HG02588 (cell line): ENCODE data around the gene CORT.
"Not testable (repeated sequence)": the region's sequence is repeated elsewhere in the genome, so short reads cannot be mapped to it uniquely, and the experiment has no call there.

Experiments
- ATAC-seq: cut with Tn5 transposase; IDR thresholded peaks from one replicate; pipeline ENCODE4 v1.9.1; 2021; ENCODE audit warnings: mild to moderate bottlenecking, moderate library complexity; ENCODE audit not compliant: unreplicated experiment

CORT gene, protein sequence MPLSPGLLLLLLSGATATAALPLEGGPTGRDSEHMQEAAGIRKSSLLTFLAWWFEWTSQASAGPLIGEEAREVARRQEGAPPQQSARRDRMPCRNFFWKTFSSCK

DNA sequence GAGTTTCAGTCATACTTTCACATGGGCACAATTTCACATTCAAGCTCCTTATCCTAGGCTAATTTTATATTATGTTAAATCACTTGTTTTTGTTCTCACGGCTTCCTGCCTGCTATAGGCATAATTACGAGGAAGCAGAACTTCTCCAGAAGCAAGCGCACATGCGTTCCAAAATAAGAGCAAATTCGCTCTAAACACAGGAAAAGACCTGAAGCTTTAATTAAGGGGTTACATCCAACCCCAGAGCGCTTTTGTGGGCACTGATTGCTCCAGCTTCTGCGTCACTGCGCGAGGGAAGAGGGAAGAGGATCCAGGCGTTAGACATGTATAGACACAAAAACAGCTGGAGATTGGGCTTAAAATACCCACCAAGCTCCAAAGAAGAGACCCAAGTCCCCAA lies at the start of gene CORT:
CORT (plus strand) TSS at position 281 of the 400 bp plus-strand sequence. CDS start 193 bp downstream, outside the sequence.
- no peak for ATAC-seq

GRCh38 chr1:10401281-10401680 lies 48.5 kb upstream of the CORT start:
- ATAC-seq = no peak

- ATAC-seq = no peak
Observed at GRCh38 chr1:10402729-10403274, 47.0 kb upstream of the CORT start.

DNA sequence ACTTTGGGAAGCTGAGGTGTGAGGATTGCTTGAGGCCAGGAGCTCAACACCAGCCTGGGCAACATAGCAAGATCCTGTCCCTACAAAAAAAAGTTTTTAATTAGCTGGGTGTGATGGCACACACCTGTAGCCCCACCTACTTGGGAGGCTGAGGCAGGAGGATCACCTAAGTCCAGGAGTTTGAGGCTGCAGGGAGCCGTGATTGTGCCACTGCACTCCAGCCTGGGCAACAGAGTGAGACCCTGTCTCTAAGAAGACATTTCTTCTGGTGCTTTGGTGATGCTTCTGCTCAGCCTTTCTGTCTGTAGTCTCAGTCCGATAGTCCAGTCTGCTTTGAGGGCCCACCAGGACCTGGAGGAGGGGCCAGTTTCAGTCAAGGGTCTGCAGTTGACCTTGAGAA lies 42.6 kb upstream of the CORT start:
- no peak for ATAC-seq

DNA sequence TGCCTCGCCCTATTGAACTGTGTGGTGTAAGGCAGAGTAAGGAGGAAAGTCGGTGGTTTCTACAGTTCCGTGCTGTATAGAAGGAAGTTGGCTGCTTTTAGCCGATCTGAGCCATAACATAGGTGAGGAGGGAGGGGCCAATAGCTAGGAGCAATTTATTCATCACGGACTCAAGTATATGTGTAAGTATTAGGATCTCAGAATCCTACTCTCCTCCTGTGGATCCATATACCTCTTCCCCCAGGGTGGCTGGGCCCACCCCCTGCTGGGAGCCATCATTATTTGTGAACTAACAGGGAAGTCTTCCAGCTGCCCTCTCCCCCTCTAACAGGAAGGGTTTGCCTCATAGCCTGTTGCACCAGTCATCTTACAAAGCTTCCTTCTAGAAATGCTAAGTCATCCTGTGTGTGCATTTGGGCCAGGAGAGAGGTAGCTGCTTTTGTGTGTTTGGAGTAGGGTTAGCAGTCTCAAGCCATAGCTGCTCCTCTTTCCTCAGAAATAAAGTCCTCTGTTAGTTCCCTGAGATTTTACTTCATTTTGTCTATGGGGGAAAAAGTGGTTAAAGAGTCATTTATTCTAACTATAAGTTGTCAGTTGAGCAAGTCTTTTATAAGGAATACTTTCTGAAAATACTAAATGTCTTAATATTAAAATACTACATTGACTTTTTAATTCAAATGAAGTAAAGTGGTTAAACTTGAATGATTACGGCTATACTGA lies 34.5 kb upstream of the CORT start:
- no peak for ATAC-seq

DNA sequence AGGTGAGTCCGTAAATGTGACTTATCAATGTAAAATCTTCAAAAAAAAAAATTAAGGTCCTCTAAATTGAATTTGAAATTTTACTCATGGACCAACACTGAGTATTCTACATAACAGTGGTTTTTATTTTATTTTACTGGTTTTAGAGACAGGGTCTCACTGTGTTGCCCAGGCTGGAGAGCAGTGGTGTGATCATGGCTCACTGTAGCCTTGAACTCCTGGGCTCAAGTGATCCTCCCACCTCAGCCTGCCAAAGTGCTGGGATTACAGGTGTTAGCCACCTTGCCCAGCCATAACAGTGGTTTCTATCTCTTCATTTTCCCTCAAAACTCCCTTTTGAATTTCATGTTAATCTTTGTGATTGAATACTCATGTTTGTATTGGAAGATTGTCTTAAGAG lies 33.9 kb upstream of the CORT start:
- ATAC-seq = not testable (repeated sequence)

DNA sequence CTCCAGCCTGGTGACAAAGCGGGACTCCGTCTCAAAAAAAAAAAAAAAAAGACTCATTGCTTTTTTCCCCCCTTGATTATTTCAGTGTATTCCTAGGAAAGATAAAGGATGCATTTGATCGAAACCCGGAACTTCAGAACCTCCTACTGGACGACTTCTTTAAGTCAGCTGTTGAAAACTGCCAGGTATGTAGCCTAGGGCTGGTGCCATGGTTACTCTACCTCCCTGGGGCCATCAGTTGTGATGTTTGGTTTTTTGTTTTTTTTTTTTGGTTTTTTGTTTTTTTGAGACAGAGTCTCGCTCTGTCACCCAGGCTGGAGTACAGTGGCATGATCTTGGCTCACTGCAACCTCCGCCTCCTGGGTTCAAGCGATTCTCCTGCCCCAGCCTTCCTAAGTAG lies 31.1 kb upstream of the CORT start:
- ATAC-seq = not testable (repeated sequence)

DNA sequence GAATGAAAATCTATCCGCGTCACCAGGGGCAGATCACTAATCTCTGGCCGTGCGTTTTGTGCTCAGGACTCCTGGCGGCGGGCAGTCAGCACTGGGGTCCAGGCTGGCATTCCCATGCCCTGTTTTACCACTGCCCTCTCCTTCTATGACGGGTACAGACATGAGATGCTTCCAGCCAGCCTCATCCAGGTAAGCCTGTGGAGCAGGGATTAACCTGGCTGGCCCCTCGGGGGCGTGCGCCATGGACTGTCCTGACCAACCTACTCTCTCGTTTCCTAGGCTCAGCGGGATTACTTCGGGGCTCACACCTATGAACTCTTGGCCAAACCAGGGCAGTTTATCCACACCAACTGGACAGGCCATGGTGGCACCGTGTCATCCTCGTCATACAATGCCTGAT lies 30.5 kb upstream of the CORT start:
- ATAC-seq = no peak

DNA sequence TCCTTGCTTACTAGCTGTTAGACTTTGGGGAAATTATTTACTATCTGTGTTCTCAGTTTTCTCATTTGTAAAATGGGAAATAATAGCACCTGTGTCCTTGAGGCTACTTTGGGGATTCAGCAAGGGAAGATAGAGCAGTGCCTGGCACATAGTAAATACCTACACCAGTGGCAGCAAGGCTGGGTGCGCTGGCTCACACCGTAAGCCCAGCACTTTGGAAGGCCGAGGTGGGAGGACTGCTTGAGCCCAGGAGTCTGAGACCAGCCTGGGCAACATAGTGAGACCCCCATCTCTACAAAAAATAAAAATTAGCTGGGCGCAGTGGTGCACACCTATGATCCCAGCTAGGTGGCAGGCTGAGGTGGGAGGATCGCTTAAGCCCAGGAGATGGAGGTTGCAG lies 28.2 kb upstream of the CORT start:
- ATAC-seq = no peak

DNA sequence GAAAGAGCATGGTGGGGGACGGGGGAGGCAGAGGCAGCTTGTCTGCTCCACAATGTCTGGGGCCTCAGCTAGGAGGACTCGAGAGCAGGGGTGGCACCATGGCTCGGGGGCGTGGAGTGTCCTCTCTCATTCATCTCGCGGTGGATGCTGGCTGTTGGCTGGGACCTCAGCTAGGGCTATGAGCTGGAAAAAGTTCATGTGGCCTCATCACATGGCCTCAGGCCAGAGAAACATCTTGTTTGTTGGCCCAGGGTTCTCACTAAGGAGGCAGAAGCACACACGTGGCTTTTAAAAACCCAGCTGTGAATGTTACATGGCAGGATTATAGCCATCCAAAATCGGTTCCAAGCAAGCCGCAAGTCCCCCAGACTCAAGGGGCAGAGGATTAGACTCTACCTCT lies 25.8 kb upstream of the CORT start:
- ATAC-seq = no peak

- no peak for ATAC-seq
Observed at GRCh38 chr1:10424651-10425050, 25.2 kb upstream of the CORT start.

GRCh38 chr1:10425826-10426534 lies 23.9 kb upstream of the CORT start:
- ATAC-seq = not testable (repeated sequence)

DNA sequence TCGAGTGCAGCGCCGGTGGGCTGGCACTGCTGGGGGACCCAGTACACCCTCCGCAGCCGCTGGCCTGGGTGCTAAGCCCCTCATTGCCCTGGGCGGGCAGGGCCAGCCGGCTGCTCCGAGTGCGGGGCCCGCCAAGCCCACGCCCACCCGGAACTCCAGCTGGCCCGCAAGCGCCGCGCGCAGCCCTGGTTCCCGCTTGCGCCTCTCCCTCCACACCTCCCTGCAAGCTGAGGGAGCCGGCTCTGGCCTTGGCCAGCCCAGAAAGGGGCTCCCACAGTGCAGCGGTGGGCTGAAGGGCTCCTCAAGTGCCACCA lies 23.3 kb upstream of the CORT start:
- not testable (repeated sequence) for ATAC-seq

- no peak for ATAC-seq
Observed at GRCh38 chr1:10428984-10429383, 20.8 kb upstream of the CORT start.

DNA sequence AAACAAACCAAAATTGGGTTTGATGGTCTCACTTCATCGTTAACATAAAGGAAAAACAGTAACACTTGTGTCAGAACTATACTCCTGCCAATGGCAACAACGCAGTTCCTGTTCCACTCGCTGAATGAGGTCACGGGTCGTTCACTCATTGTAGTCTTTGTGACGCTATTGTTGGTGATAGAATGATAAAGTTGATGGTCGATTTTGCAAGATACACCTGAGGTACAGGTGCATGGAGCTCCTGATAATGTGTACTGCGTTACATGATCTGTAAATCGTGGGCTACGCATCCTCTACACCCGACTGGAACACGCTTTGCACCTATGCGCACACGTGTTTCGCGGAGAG lies 20.0 kb upstream of the CORT start:
- ATAC-seq = no peak

GRCh38 chr1:10430216-10431069 lies 19.4 kb upstream of the CORT start, which contains the start of gene CENPS:
Gene CENPS, plus strand, starts transcription at chr1:10430433. Its CDS starts 85 bp downstream, at chr1:10430518.
- ATAC-seq = peak; percentile 80

DNA sequence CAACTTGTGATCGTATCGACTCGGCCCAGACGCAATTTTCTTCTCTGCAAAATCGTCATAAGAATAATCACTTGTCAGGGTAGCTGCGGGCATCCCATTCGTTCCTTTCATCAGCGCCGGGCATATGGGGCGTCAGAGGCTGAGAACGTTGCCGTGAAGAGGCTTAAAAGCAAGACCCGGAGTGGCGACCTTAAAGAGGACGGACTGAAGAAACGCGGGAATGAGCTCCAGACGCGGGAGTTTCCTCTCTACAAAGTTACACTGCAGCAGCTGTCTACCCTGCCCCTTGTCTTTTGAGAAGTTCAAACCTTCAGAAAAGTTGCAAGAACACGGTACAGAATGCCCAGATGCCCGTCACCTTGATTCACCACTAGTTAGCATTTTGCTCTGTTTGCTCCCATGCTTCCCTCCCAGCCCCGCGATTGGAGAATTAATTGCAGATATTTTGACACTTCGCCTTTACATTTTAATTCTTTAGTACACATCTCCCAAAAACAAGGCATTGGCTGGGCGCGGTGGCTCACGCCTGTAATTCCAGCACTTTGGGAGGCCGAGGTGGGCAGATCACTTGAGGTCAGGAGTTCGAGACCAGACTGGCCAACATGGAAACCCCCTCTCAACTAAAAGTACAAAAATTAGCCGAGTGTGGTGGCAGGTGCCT lies 18.6 kb upstream of the CORT start:
- no peak for ATAC-seq

DNA sequence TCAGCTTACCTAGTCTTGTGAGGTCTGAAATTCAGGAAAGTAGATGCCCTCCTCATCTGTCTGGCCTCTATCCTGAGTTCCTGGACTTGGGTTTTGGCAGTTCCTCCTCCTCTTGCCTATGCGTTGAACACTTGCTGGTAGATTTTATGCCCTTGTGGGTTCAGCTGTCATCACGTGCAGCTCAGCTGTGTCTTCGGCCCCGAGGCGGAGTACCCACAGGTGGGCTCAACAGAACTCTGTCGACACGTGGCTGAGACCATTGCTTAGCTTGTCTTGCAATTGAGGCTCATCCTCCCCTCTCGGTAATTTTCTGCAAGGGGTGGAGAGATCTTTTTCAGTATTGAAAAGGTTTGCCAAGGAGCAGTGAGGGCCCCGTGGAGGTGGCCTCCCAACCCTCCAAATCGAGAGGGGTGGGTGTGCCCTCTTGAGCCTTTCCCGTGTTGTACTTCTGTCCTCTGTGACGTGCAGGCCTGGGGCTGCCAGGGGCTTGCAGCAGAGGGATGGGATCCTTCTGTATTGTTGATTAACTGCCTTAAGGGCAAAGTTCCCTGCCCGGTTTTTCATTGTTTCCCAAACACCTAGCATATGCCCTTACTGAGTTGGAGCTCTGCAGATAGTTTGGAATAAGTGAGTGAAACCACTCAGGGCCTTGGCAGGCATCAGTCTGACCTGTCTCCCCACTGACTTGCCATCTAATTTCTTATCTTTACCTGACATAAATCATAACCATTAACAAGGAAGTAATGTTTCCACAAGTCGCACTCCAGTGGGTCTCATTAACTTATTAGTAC lies 16.7 kb upstream of the CORT start:
- no peak for ATAC-seq

- no peak for ATAC-seq
Observed at GRCh38 chr1:10433790-10434189, 16.0 kb upstream of the CORT start.

- no peak for ATAC-seq
Observed at GRCh38 chr1:10434590-10434989, 15.2 kb upstream of the CORT start.
